MG63 (cell line): ENCODE data around the gene TSFM. TPM values are rescaled to one million over a fixed set of nuclear protein-coding genes. Genes with fewer than 3 reads are reported as not detected.
A peak's percentile ranks its signal among the peaks of the same experiment; 100 is the strongest.

Experiments
- DNase-seq: peaks from one replicate; pipeline ENCODE4 v3.0.0-alpha.2; 2020
- H3K27me3 ChIP-seq: fragments of 250-450 bp; sonication (Bioruptor Pico); 2 replicates; pipeline ENCODE4 v1.5.1; 2020; ENCODE audit warnings: mild to moderate bottlenecking, moderate library complexity
- H3K36me3 ChIP-seq: fragments of 250-450 bp; sonication (Bioruptor Pico); 2 replicates; pipeline ENCODE4 v1.5.1; 2020; ENCODE audit warnings: mild to moderate bottlenecking, moderate library complexity
- H3K4me3 ChIP-seq: fragments of 250-450 bp; sonication (Bioruptor Pico); 2 replicates; pipeline ENCODE4 v1.5.1; 2020; ENCODE audit warnings: mild to moderate bottlenecking, moderate library complexity
- H3K9me3 ChIP-seq: fragments of 250-450 bp; sonication (Bioruptor Pico); 2 replicates; pipeline ENCODE4 v1.5.1; 2020; ENCODE audit warnings: mild to moderate bottlenecking, moderate library complexity
- total RNA-seq: library from RNA; depleted of rRNA; stranded (reverse); fragments of >200 nt; shearing (Covaris generic); gene quantifications from 2 replicates; pipeline ENCODE4 v1.2.3, GENCODE V29; 2014; ENCODE audit warnings: low replicate concordance; rRNA removed

TSFM gene
- total RNA-seq, 1 experiment from 2014 or later: 45.4 TPM

GRCh38 chr12:57844709-57845477 lies 62.3 kb downstream of the TSFM start:
- H3K4me3 ChIP-seq: peak overlapping the region; percentile 91
- peak; percentile 83 for DNase-seq
- no peaks in the 10 kb centered on the region for H3K27me3 ChIP-seq
- H3K9me3 ChIP-seq: no peaks in the 10 kb centered on the region
- peaks cover 32% of the 10 kb centered on the region for H3K36me3 ChIP-seq

GRCh38 chr12:57845478-57846284 lies 63.1 kb downstream of the TSFM start:
- peak overlapping the region; percentile 91 for H3K4me3 ChIP-seq
- peak; percentile 64 for DNase-seq
- peaks cover 27% of the 10 kb centered on the region for H3K36me3 ChIP-seq
- no peaks in the 10 kb centered on the region for H3K9me3 ChIP-seq
- no peaks in the 10 kb centered on the region for H3K27me3 ChIP-seq

GRCh38 chr12:57846285-57846576 lies 63.6 kb downstream of the TSFM start:
- Histone ChIP-seq H3K27me3 (no peaks in the 10 kb centered on the region), H3K9me3 (no peaks in the 10 kb centered on the region), H3K36me3 (peaks cover 27% of the 10 kb centered on the region), H3K4me3 (peak overlapping the region; percentile 91)
- DNase-seq: no peak

- no peaks in the 10 kb centered on the region for H3K9me3 ChIP-seq
- peak; percentile 99 for DNase-seq
- H3K27me3 ChIP-seq: no peaks in the 10 kb centered on the region
- H3K4me3 ChIP-seq: peak within 1 kb of the TSS; percentile 91
- peaks cover 27% of the 10 kb centered on the region for H3K36me3 ChIP-seq
These were observed 64.2 kb downstream of the TSFM start, which contains the start of gene CTDSP2 for GRCh38 chr12:57846577-57847319. Gene CTDSP2, minus strand, starts transcription at chr12:57846729. Its CDS starts 294 bp downstream, at chr12:57846435.

Other genes with a start within 250 kb of the TSFM start
- gene DCTN2, start 235.6 kb upstream of the TSFM start, total RNA-seq: 158 and 249 TPM in 2 replicates
- not detected in 2 replicates for gene KIF5A, start 232.7 kb upstream of the TSFM start, total RNA-seq
- 16.3 and 98.3 TPM in 2 replicates for gene PIP4K2C, start 191.6 kb upstream of the TSFM start, total RNA-seq
- 0.20 and 0.52 TPM in 2 replicates for gene DTX3, start 178.0 kb upstream of the TSFM start, total RNA-seq
- gene ARHGEF25, start 171.4 kb upstream of the TSFM start, total RNA-seq: 17.0 and 17.4 TPM in 2 replicates
- 8.9 and 13.9 TPM in 2 replicates for gene B4GALNT1, start 149.6 kb upstream of the TSFM start, total RNA-seq
- 139 and 347 TPM in 2 replicates for gene OS9, start 88.7 kb upstream of the TSFM start, total RNA-seq
- not detected in 2 replicates for gene AGAP2, start 44.0 kb upstream of the TSFM start, total RNA-seq
- gene TSPAN31, start 37.7 kb upstream of the TSFM start, total RNA-seq: 21.2 and 24.3 TPM in 2 replicates
- gene CDK4, start 30.5 kb upstream of the TSFM start, total RNA-seq: 457 and 516 TPM in 2 replicates
- gene MARCHF9, start 27.7 kb upstream of the TSFM start, total RNA-seq: 2.4 and 4.9 TPM in 2 replicates
- not detected in 2 replicates for gene CYP27B1, start 15.7 kb upstream of the TSFM start, total RNA-seq
- 10.0 and 33.6 TPM in 2 replicates for gene METTL1, start 10.7 kb upstream of the TSFM start, total RNA-seq
- gene EEF1AKMT3, start 10.2 kb upstream of the TSFM start, total RNA-seq: 4.2 and 20.9 TPM in 2 replicates
- 2.5 TPM in 1 of 2 replicates, not detected in the other for gene AVIL, start 35.9 kb downstream of the TSFM start, total RNA-seq
- gene CTDSP2, start 63.9 kb downstream of the TSFM start, total RNA-seq: 73.2 and 73.3 TPM in 2 replicates
- 11.2 and 16.9 TPM in 2 replicates for gene ATP23, start 158.8 kb downstream of the TSFM start, total RNA-seq